Epithelial cell of proximal tubule (primary cell): Measurements from ENCODE around the gene RARRES2. TPM values are rescaled to one million over a fixed set of nuclear protein-coding genes. Genes with fewer than 3 reads are reported as not detected.

Experiments
- DNase-seq: peaks from one replicate; pipeline ENCODE4 v3.0.0-alpha.2; 2011; ENCODE audit warnings: low read depth
- H3K4me3 ChIP-seq: 2 replicates; pipeline ENCODE4 v1.5.1; 2011; ENCODE audit warnings: low read depth, mild to moderate bottlenecking, low read length
- total RNA-seq: library from RNA; depleted of rRNA; stranded (reverse); fragments of >200 nt; gene quantifications from 2 replicates; pipeline ENCODE4 v1.2.3, GENCODE V29; 2015
- TF ChIP-seq, protein P1 (sequence below): conservative IDR thresholded peaks from 2 replicates; pipeline ENCODE4 v1.5.1; 2012; ENCODE audit warnings: low read depth, mild to moderate bottlenecking, low read length

Gene RARRES2
- total RNA-seq, 1 donor from 2014 or later = 9.1 TPM

DNA sequence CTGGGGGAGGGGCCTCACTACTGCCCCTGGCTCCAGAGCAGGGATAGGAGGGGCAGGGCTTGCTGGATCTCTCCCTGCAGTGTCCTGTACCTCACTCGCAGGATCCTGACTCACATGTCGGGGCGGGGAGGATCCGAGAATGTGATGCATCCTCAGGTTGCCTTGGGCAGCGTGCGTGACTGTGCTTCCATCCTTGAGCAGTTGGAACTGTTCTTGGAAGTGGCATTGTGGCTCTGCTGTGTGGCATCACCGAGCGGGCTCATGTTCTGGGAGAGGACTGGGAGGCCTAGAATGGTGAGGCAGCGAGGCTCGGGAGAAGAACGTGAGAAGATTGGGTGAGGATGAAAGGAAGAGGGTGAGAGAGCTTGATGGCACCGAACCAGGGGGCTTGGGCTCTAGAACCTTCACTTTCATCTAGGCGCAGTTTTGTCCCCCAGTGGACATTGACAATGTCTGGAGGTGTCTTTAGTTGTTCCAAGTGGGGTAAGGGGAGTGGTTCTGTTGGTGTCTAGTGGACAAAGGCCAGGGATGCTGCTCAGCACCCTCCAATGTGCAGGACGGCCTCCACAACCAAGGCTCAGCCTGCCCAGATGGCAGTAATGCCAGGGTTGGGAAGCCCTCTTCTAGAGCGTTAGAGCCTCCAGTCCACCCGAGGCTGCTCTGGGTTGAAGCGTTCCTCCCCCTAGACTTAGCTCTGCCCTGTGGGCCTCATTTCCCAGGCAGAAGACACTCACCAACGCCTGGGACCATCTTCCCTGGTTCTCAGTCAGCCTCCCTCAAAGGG is 8.4 kb downstream of the RARRES2 start:
- DNase-seq = no peak
- TF ChIP-seq, protein P1, sequence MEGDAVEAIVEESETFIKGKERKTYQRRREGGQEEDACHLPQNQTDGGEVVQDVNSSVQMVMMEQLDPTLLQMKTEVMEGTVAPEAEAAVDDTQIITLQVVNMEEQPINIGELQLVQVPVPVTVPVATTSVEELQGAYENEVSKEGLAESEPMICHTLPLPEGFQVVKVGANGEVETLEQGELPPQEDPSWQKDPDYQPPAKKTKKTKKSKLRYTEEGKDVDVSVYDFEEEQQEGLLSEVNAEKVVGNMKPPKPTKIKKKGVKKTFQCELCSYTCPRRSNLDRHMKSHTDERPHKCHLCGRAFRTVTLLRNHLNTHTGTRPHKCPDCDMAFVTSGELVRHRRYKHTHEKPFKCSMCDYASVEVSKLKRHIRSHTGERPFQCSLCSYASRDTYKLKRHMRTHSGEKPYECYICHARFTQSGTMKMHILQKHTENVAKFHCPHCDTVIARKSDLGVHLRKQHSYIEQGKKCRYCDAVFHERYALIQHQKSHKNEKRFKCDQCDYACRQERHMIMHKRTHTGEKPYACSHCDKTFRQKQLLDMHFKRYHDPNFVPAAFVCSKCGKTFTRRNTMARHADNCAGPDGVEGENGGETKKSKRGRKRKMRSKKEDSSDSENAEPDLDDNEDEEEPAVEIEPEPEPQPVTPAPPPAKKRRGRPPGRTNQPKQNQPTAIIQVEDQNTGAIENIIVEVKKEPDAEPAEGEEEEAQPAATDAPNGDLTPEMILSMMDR = no peak

DNA sequence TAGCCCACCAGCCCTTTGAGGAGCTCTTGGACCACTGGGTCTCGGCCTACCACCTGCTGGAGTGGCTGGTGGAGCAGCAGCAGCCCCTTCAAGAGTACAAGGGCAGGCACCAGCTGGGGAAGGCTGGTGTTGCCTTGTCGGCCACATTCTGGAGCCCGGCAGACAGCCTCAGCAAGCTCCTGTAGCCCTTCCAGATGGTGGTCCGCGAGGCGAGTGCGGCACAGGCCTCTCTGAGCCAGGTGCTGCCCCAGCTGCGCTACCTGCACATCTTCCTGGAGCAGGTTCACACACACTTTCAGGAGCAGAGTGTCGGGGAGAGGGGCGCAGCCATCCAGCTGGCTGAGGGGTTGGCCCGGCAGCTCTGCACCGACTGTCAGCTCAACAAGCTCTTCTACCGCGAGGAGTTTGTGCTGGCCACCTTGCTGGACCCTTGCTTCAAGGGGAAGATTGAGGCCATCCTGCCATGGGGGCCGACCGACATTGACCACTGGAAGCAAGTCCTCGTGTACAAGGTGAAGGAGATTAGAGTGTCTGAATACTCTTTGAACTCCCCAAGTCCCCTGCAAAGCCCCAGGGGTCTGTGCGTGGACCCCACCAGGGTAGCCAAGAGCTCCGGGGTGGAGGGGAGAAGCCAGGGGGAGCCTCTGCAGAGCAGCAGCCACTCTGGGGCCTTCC is 11.1 kb downstream of the RARRES2 start:
- TF ChIP-seq, protein P1 = no peak
- H3K4me3 ChIP-seq = no peak overlapping the region
- DNase-seq = no peak

More for the DNA sequence above, 8.4 kb downstream of the RARRES2 start:
- no peak overlapping the region for H3K4me3 ChIP-seq

DNA sequence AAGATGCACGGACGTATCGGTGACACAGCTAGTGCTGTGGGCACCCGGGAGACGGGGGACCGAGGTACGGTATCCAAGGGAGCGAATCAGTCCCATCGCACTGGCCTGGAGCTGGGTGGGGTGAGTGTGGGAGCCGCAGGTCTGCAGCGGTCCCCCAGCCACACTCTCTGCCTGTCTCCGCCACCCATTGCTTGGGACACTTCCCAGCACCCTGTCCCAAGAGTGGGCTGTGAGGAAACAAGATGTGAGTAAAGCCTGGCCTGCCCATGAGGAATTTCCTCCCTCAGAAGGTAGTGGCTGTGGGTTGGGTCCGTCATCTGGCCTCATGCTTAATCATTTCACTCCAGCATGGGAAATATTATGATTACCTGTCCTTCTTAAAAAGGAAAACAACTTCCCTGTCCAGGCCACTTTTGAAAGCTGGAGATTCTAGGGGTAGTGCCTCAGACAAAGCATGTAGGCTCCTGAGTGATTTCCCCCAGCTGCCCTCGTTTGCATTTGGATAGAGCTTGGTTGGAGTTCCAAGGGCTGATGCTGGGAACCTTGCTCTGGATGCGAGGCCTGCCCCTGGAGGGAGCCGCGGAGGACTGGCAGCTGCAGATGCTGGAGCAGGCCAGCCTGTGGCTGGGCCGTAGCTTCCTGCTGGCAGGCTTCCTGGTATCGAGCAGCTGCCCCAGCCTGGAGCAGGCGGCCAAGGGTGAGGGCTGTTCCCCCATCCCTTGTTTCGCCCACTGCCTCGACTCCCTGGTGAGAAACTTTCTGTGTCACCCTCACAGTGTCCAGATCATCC is 11.9 kb downstream of the RARRES2 start:
- TF ChIP-seq, protein P1 = no peak
- H3K4me3 ChIP-seq = no peak overlapping the region
- DNase-seq = no peak

DNA sequence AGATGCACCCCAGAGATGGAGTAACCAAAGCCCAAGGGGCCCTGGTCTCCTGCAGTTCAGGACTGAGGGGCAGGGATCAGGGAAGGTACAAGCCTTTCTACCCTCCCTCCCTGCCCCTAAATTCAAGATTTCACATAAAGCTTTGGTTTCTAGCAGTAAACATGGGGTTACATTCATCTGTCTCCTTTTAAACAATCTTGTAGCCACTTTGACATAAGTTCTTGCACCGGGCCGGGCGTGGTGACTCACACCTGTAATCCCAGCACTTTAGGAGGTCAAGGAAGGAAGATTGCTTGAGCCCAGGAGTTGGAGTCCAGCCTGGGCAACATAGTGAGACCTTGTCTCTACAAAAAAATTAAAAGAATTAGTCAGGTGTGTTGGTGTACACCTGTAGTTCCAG is 14.1 kb downstream of the RARRES2 start:
- DNase-seq = no peak
- no peak overlapping the region for H3K4me3 ChIP-seq
- TF ChIP-seq, protein P1 = no peak

DNA sequence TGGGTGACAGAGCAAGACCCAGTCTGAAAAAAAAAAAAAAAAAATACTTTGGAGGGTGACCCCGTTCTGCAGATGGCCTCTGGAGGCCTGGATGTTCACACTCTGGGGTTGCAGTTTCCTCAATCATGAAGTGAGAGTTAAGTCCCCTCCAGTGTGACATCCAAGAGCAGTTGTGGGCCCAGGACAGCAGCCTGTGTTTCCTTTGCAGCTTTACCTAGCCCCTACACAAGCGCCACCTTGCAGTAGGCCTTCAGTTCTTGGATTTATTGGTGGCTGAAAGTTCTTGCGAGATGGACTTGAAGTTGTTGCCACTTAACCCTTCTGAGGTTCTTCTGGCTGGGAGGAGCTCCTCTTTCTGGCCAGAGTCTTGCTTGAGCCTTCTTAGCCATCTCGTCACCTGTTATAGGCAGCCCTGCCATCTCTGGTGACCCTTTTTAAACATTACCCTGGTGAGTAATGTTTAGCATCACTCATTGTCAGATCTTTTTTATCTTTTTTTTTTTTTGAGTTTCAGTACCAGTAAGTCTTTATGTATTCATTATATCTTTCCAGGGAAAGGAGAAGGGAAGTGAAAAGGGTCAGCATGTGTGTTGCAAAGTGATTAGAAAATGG is 14.7 kb downstream of the RARRES2 start:
- H3K4me3 ChIP-seq = no peak overlapping the region
- TF ChIP-seq, protein P1 = no peak
- DNase-seq = no peak

DNA sequence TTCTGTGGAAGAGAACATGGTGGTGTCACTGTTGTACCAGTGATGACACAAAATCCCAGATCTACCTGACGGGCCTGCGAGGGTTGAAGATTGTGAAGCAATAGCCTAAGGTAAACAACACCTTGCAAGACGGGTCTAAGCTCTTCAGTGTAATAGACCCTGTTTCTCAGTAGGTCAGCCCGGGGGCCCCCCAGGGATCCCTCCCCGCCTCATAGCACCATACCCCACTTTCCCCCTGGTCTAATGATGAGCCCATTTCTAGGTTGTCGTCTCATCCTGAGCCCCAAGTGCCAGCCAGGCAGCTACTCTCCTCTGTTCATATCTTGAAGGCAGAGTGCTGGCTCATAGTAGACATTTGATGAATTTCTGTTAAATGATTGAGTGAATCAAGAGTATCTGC is 15.5 kb downstream of the RARRES2 start:
- H3K4me3 ChIP-seq = no peak overlapping the region
- no peak for DNase-seq
- TF ChIP-seq, protein P1 = no peak
